Breast epithelium (tissue), 3 donors: ENCODE results near the gene GNG7.

Source experiments
- CTCF ChIP-seq, 3 donors: fragments of 450-650 bp; IDR thresholded peaks; one replicate each; pipeline ENCODE4 v1.5.1; 2016 to 2017; ENCODE audit warnings: antibody characterized with exemption in 3 of 3, mild to moderate bottlenecking in 3 of 3, moderate library complexity in 3 of 3
- POLR2A ChIP-seq: fragments of 450-650 bp; IDR thresholded peaks from one replicate; pipeline ENCODE4 v1.6.1; 2016; ENCODE audit warnings: antibody characterized with exemption, mild to moderate bottlenecking, moderate library complexity
- POLR2AphosphoS5 ChIP-seq, 3 donors: sonication (generic); formaldehyde crosslinking; IDR thresholded peaks; one replicate each; pipeline ENCODE4 v1.6.1; 2017; ENCODE audit warnings: antibody characterized with exemption in 3 of 3

DNA sequence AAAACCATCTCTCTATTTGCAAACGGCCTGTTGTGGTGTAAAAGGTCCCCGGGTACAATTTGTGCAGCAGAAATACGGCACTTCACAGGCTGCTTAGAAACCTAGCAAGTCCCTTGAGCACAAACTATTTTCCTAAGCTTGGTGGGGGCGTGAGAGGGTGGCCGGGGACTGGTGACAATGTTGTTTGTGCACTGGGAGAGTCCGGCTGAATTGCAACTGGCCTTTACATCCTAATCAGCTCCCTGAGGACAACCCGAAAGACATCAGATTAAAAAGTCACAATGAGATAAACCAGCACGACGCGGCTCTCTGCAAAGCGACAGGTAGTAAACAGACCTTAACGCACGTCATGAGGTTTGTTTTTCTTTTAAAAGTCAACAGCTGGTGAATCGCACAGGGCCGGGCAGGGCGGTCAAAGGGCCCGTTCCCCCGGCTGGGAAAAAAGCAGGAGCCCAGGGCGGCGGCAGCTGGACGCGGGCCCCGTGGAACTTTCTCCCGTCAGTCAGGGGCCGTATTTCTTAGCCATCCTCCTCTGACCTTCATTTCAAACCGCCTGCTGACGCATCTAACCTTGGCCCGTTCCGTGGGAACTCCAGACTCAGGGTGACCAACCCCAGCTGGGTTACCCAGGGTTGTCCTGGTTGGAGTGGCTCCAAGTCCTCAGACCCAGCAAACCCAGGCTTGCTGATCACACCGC lies 114.3 kb downstream of the GNG7 start:
- TF ChIP-seq CTCF (IDR thresholded peaks at IDR 0.05) = no peak
- no peak for TF ChIP-seq POLR2A
- TF ChIP-seq POLR2AphosphoS5 (IDR thresholded peaks at IDR 0.05) = no peak
